ENCODE measurements around the gene CDIP1.

- TF ChIP-seq CTCF (conservative IDR thresholded peaks at IDR 0.05) (no peak), ZFX (IDR thresholded peaks at IDR 0.05) (no peak)
Measured at GRCh38 chr16:4481963-4482362, 56.6 kb downstream of the CDIP1 start.
